GM12873 (cell line): ENCODE results near the gene FGFRL1.

Experiments
- CTCF ChIP-seq: IDR thresholded peaks from 2 replicates; pipeline ENCODE4 v1.5.1; 2012; ENCODE audit warnings: low read depth, mild to moderate bottlenecking, moderate library complexity, low read length, control low read depth; ENCODE audit not compliant: insufficient read depth; ENCODE audit errors: missing control alignments

FGFRL1 gene

GRCh38 chr4:988726-989721 is 22.4 kb upstream of the FGFRL1 start:
- TF ChIP-seq CTCF = no peak

GRCh38 chr4:989722-990471 is 21.5 kb upstream of the FGFRL1 start:
- TF ChIP-seq CTCF = no peak

GRCh38 chr4:990746-991367 is 20.6 kb upstream of the FGFRL1 start:
- no peak for TF ChIP-seq CTCF

- no peak for TF ChIP-seq CTCF
Observed at GRCh38 chr4:991451-992296, 19.8 kb upstream of the FGFRL1 start.

- TF ChIP-seq CTCF = no peak
Observed at GRCh38 chr4:992297-993110, 18.9 kb upstream of the FGFRL1 start.
